Stomach (tissue), 9 donors: Measurements from ENCODE around the gene PTGFRN. TPM values are rescaled to one million over a fixed set of nuclear protein-coding genes. Genes with fewer than 3 reads are reported as not detected.

Experiments used
- DNase-seq, 2 donors: peaks; one replicate each; pipeline versions ENCODE4 v3.0.0 to v3.0.0-alpha.2; 2013 to 2019
- H3K27ac ChIP-seq, 5 donors: fragments of 200-600 bp in 4 of 5; sonication (generic) in 4 of 5; one replicate each; pipeline ENCODE4 v1.5.1; 2013 to 2019; ENCODE audit warnings: mild to moderate bottlenecking in 1 of 5, moderate library complexity in 1 of 5
- H3K27me3 ChIP-seq, 3 donors: fragments of 200-600 bp; sonication (generic); one replicate each; pipeline ENCODE4 v1.5.1; 2017 to 2019; ENCODE audit warnings: mixed run types in 1 of 3
- H3K36me3 ChIP-seq, 4 donors: fragments of 200-600 bp; sonication (generic); 1 replicate in 3 of 4; 2 replicates in 1 of 4; pipeline ENCODE4 v1.5.1; 2016 to 2019
- H3K4me1 ChIP-seq, 4 donors: fragments of 200-600 bp; sonication (generic); one replicate each; pipeline ENCODE4 v1.5.1; 2016 to 2019
- H3K4me3 ChIP-seq, 4 donors: fragments of 200-600 bp; sonication (generic) in 3 of 4; one replicate each; pipeline ENCODE4 v1.5.1; 2016 to 2019; ENCODE audit warnings: mild to moderate bottlenecking in 1 of 4
- H3K9me3 ChIP-seq, 4 donors: fragments of 200-600 bp; sonication (generic); one replicate each; pipeline ENCODE4 v1.5.1; 2016 to 2019
- EP300 ChIP-seq: sonication (generic); formaldehyde crosslinking; IDR thresholded peaks from one replicate; pipeline ENCODE4 v1.6.1; 2017; ENCODE audit warnings: antibody characterized with exemption
- POLR2A ChIP-seq, 4 donors: fragments of 450-650 bp; IDR thresholded peaks; one replicate each; pipeline ENCODE4 v1.6.1; 2016; ENCODE audit warnings: antibody characterized with exemption in 4 of 4, control low read depth in 2 of 4, mild to moderate bottlenecking in 1 of 4, moderate library complexity in 1 of 4
- POLR2AphosphoS5 ChIP-seq, 3 donors: sonication (generic); formaldehyde crosslinking; IDR thresholded peaks; one replicate each; pipeline ENCODE4 v1.6.1; 2016; ENCODE audit warnings: antibody characterized with exemption in 3 of 3
- WGBS, 5 donors: extraction: QIAGEN DNeasy Blood & Tissue Kit in 3 of 5; methylation state at CpG; one replicate each; pipeline versions ENCODE4 v1.1.5 to v1.1.7; 2013 to 2018; 5-methylcytosine and 5-hydroxymethylcytosine counted together
- intact Hi-C: fragments of 100-400 bp; cut with DNase I; formaldehyde crosslinking; loops from one replicate; pipeline ENCODE4 v1.15.1; 2023; ENCODE audit warnings: low total_unique reads
- polyA plus RNA-seq, 3 donors: library from polyadenylated mRNA; stranded (reverse); fragments of 200-250 nt; gene quantifications; one replicate each; pipeline ENCODE4 v1.2.3, GENCODE V29; 2013
- total RNA-seq, 5 donors: library from RNA; depleted of rRNA; stranded (reverse); fragments of >200 nt; gene quantifications; one replicate each; pipeline versions ENCODE4 v1.1.0 to v1.2.3, GENCODE V29; 2014 to 2016
- TF ChIP-seq, protein P1 (sequence below), 7 experiments: fragments of 450-650 bp in 4 of 7; fragments of 200-600 bp in 3 of 7; sonication (generic) in 3 of 7; IDR thresholded peaks; one replicate each; pipeline ENCODE4 v1.5.1; 2016 to 2019; ENCODE audit warnings: antibody characterized with exemption in 7 of 7, control low read depth in 2 of 7, mild to moderate bottlenecking in 1 of 7
- donor health status: healthy with polysubstance abuse.
- donor health status: Bipolar disorder and iron deficiency.
- donor health status: healthy.

PTGFRN gene
- total and polyA plus RNA-seq, 8 donors = 3.8 to 66.6 (median 44.0) TPM

DNA sequence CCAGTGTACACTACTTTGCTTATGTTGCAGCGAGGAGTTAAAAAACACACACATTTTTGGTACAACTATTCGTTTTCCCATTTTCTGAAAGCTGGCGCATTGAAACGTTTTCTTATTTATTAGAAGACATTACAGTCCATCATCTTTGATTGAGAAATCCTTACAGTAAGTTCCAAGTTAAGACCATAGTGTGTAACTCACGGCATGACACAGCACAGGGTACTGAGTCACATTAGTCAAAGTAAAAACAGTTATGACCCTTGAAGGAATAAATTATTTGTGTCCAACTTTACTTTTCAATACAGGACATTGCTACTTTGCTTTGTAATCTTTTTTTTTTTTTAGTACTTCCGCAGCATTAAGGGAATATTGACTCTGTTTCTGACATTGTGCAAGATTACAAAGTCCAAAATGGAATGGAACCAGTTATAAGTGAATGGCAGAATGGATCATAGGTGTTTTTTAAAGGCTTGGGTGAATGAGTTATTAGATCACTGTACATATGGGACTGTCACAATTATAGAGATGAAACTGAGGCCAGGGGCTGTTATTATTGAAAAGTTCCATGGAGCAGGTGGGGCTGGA is 11.7 kb downstream of the PTGFRN start:
- peak in 1 of 2 donors; percentile 65 for DNase-seq
- intact Hi-C loops = no loop called here
- TF ChIP-seq EP300 (no peak), POLR2A (IDR thresholded peaks at IDR 0.05) (no peak), POLR2AphosphoS5 (IDR thresholded peaks at IDR 0.05) (no peak)
- TF ChIP-seq, protein P1, sequence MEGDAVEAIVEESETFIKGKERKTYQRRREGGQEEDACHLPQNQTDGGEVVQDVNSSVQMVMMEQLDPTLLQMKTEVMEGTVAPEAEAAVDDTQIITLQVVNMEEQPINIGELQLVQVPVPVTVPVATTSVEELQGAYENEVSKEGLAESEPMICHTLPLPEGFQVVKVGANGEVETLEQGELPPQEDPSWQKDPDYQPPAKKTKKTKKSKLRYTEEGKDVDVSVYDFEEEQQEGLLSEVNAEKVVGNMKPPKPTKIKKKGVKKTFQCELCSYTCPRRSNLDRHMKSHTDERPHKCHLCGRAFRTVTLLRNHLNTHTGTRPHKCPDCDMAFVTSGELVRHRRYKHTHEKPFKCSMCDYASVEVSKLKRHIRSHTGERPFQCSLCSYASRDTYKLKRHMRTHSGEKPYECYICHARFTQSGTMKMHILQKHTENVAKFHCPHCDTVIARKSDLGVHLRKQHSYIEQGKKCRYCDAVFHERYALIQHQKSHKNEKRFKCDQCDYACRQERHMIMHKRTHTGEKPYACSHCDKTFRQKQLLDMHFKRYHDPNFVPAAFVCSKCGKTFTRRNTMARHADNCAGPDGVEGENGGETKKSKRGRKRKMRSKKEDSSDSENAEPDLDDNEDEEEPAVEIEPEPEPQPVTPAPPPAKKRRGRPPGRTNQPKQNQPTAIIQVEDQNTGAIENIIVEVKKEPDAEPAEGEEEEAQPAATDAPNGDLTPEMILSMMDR (IDR thresholded peaks at IDR 0.05) = no peak
- Histone ChIP-seq H3K4me1 (peaks cover 0 to 25% (median 25%) of the 10 kb centered on the region in 4 donors), H3K4me3 (no peak overlapping the region), H3K36me3 (no peaks in the 10 kb centered on the region), H3K27ac (peak overlapping the region in 1 of 5 donors; percentile 20), H3K9me3 (no peaks in the 10 kb centered on the region), H3K27me3 (no peaks in the 10 kb centered on the region)
- WGBS, 5 donors = 68 to 77% (median 68%) methylated on average over 6 of the region's 6 CpGs

- 84 to 91% (median 87%) methylated on average over 5 of the region's 5 CpGs for WGBS, 5 donors
- DNase-seq = no peak
- intact Hi-C loops = no loop called here
- Histone ChIP-seq H3K9me3 (no peaks in the 10 kb centered on the region), H3K27me3 (no peaks in the 10 kb centered on the region), H3K4me1 (peaks cover 0 to 24% (median 20%) of the 10 kb centered on the region in 4 donors), H3K27ac (peak overlapping the region in 1 of 5 donors; percentile 20), H3K36me3 (no peaks in the 10 kb centered on the region), H3K4me3 (no peak overlapping the region)
- no peak for TF ChIP-seq POLR2AphosphoS5 (IDR thresholded peaks at IDR 0.05)
Measured at GRCh38 chr1:116921937-116922336, 12.2 kb downstream of the PTGFRN start.

GRCh38 chr1:116923421-116923820 is 13.7 kb downstream of the PTGFRN start:
- TF ChIP-seq EP300 (no peak), POLR2A (IDR thresholded peaks at IDR 0.05) (no peak), POLR2AphosphoS5 (IDR thresholded peaks at IDR 0.05) (no peak)
- TF ChIP-seq, protein P1 (IDR thresholded peaks at IDR 0.05) = no peak
- intact Hi-C loops = no loop called here
- Histone ChIP-seq H3K27me3 (no peaks in the 10 kb centered on the region), H3K4me1 (peaks cover 0 to 20% (median 14%) of the 10 kb centered on the region in 4 donors), H3K4me3 (no peak overlapping the region), H3K36me3 (peaks cover 0 to 5% (median 0%) of the 10 kb centered on the region in 4 donors), H3K27ac (no peak overlapping the region), H3K9me3 (no peaks in the 10 kb centered on the region)
- 72 to 83% (median 78%) methylated on average over 8 of the region's 8 CpGs for WGBS, 5 donors
- no peak for DNase-seq

GRCh38 chr1:116927049-116927798 is 17.5 kb downstream of the PTGFRN start:
- Histone ChIP-seq H3K4me1 (no peaks in the 10 kb centered on the region), H3K4me3 (no peak overlapping the region), H3K27ac (no peak overlapping the region), H3K9me3 (no peaks in the 10 kb centered on the region), H3K36me3 (peaks cover 0 to 5% (median 0%) of the 10 kb centered on the region in 4 donors), H3K27me3 (no peaks in the 10 kb centered on the region)
- TF ChIP-seq POLR2AphosphoS5 (IDR thresholded peaks at IDR 0.05) (no peak), POLR2A (IDR thresholded peaks at IDR 0.05) (no peak), EP300 (no peak)
- TF ChIP-seq, protein P1 (IDR thresholded peaks at IDR 0.05) = no peak
- WGBS, 5 donors = 85 to 96% (median 90%) methylated on average over 6 of the region's 6 CpGs
- intact Hi-C loops = no loop called here
- DNase-seq = no peak
